ENCODE results near the gene GSTP1. TPM values are rescaled to one million over a fixed set of nuclear protein-coding genes. Genes with fewer than 3 reads are reported as not detected.

Gene GSTP1
- total RNA-seq, 4 donors from 2014 or later: 469 to 810 (median 596) TPM

DNA sequence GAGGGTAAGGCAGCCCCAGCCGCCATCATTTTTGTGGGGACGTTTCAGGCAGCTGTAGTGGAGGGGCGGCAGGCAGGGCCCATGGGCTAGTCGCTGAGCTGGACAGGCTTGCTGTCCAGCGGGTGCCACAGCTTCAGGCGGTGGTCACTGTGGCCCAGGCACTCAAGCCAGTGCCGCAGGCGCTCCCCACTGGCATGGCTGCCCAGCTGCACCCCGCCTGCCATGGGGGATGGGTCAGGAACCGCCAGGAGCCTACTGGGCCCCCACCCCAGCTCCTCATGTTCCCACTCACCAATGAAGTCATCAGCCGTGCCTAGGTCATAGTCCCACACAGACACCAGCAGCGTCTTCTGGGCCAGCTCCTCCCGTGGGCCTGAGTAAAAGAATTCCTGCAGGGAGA is 29.1 kb downstream of the GSTP1 start:
- intact Hi-C loops (cut with DNase I): loop anchor here (10.0 kb wide), 1 partner anchor 102 kb away; no protein-coding TSS in a partner anchor
- WGBS: 86% methylated on average over 9 of the region's 13 CpGs
- H3K27me3 ChIP-seq: peaks cover 0 to 31% (median 10%) of the 10 kb centered on the region in 4 donors
- H3K36me3 ChIP-seq: peaks cover 31 to 52% (median 49%) of the 10 kb centered on the region in 4 donors
- H3K4me3 ChIP-seq: no peak overlapping the region
- TF ChIP-seq POLR2AphosphoS5 (IDR thresholded peaks at IDR 0.05) (no peak), POLR2A (IDR thresholded peaks at IDR 0.05; ENCODE audit: low read depth) (no peak), CTCF (IDR thresholded peaks at IDR 0.05) (no peak), EP300 (IDR thresholded peaks at IDR 0.05) (no peak)
- peaks cover 15 to 36% (median 25%) of the 10 kb centered on the region in 4 donors for H3K4me1 ChIP-seq
- no peaks in the 10 kb centered on the region for H3K9me3 ChIP-seq
- DNase-seq (ENCODE audit: extremely low spot score): no peak
- no peak overlapping the region for H3K27ac ChIP-seq (replicated peaks in 1 of 4)

DNA sequence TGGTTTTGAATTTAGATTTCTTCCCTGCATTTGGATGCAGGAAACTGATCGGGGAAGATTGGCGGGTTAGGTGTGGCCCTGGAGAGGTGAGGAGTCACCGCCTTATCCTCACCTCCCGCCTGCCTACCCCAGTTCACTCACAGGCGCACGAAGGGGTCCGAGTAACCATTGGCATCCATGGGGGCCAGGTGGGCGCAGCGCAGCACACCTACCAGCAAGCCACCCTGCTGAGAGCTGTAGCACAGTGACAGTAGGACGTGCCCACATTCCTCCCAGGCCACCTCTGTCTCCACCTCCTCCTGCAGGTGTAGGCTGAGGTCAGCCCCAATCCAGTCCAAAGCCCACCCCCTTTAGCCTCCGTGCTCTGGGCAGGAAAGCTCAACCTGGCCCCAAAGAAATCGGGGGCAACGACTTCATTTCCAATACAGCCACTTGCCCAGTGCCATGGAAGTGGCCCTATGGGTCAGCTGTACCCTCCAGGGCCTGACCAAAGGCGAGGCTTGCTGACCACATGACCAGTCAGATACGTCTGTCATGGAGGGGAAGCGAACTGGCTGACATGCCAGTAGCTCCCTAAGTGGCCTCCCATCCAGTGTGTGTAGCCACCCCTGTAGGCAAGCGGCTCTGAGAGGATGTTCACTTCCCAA is 29.8 kb downstream of the GSTP1 start:
- Histone ChIP-seq H3K4me1 (peaks cover 9 to 29% (median 19%) of the 10 kb centered on the region in 4 donors), H3K9me3 (no peaks in the 10 kb centered on the region), H3K27ac (replicated peaks in 1 of 4) (peak overlapping the region in 3 of 4 donors; percentile 9 to 63 (median 41)), H3K36me3 (peaks cover 31 to 50% (median 46%) of the 10 kb centered on the region in 4 donors), H3K27me3 (peaks cover 0 to 31% (median 10%) of the 10 kb centered on the region in 4 donors), H3K4me3 (peak overlapping the region; percentile 49 to 64 (median 50))
- intact Hi-C loops (cut with DNase I): loop anchor here (10.0 kb wide), 1 partner anchor 101 kb away; no protein-coding TSS in a partner anchor
- no peak for TF ChIP-seq EP300 (IDR thresholded peaks at IDR 0.05)
- no peak for TF ChIP-seq CTCF (IDR thresholded peaks at IDR 0.05)
- TF ChIP-seq POLR2A (IDR thresholded peaks at IDR 0.05; ENCODE audit: low read depth): no peak
- TF ChIP-seq POLR2AphosphoS5 (IDR thresholded peaks at IDR 0.05): no peak
- WGBS: 78% methylated on average over 16 of the region's 17 CpGs
- DNase-seq (ENCODE audit: extremely low spot score): no peak

GRCh38 chr11:67613960-67614715 is 30.5 kb downstream of the GSTP1 start:
- peaks cover 0 to 31% (median 10%) of the 10 kb centered on the region in 4 donors for H3K27me3 ChIP-seq
- no peak for DNase-seq (ENCODE audit: extremely low spot score)
- H3K4me3 ChIP-seq: peak overlapping the region; percentile 49 to 64 (median 50)
- peak overlapping the region in 3 of 4 donors; percentile 9 to 63 (median 41) for H3K27ac ChIP-seq (replicated peaks in 1 of 4)
- peaks cover 30 to 43% (median 39%) of the 10 kb centered on the region in 4 donors for H3K36me3 ChIP-seq
- 5% methylated on average over 8 of the region's 23 CpGs for WGBS
- peak; percentile 45 to 69 (median 58) for TF ChIP-seq CTCF (IDR thresholded peaks at IDR 0.05)
- no peak for TF ChIP-seq EP300 (IDR thresholded peaks at IDR 0.05)
- TF ChIP-seq POLR2A (IDR thresholded peaks at IDR 0.05; ENCODE audit: low read depth): no peak
- TF ChIP-seq POLR2AphosphoS5 (IDR thresholded peaks at IDR 0.05): peak in 1 of 2 donors; percentile 23
- intact Hi-C loops (cut with DNase I): loop anchor here (10.0 kb wide), 1 partner anchor 101 kb away; no protein-coding TSS in a partner anchor
- H3K9me3 ChIP-seq: no peaks in the 10 kb centered on the region
- peaks cover 9 to 23% (median 15%) of the 10 kb centered on the region in 4 donors for H3K4me1 ChIP-seq

GRCh38 chr11:67614730-67615714 is 31.4 kb downstream of the GSTP1 start:
- H3K9me3 ChIP-seq: no peaks in the 10 kb centered on the region
- intact Hi-C loops (cut with DNase I): loop anchor here (10.0 kb wide), 1 partner anchor 100 kb away; no protein-coding TSS in a partner anchor
- H3K4me3 ChIP-seq: peak overlapping the region in 1 of 4 donors; percentile 64
- peaks cover 9 to 23% (median 15%) of the 10 kb centered on the region in 4 donors for H3K4me1 ChIP-seq
- no peak for DNase-seq (ENCODE audit: extremely low spot score)
- H3K27me3 ChIP-seq: peaks cover 0 to 31% (median 10%) of the 10 kb centered on the region in 4 donors
- WGBS: 79% methylated on average over 8 of the region's 18 CpGs
- TF ChIP-seq POLR2AphosphoS5 (IDR thresholded peaks at IDR 0.05): no peak
- TF ChIP-seq CTCF (IDR thresholded peaks at IDR 0.05): peak; percentile 13 to 45 (median 16)
- H3K36me3 ChIP-seq: peaks cover 24 to 34% (median 30%) of the 10 kb centered on the region in 4 donors
- H3K27ac ChIP-seq (replicated peaks in 1 of 4): peak overlapping the region in 1 of 4 donors; percentile 63
